ENCODE measurements around the gene NBDY.
"Not testable (repeated sequence)": the region's sequence is repeated elsewhere in the genome, so short reads cannot be mapped to it uniquely, and the experiment has no call there.

NBDY gene

GRCh38 chrX:56759736-56760409, 30.8 kb downstream of the NBDY start:
- DNase-seq (ENCODE audit: extremely low read depth, low read depth): no peak
- H3K4me3 ChIP-seq (replicated peaks; ENCODE audit: low read depth, low read length): no peak overlapping the region
- no peak for TF ChIP-seq CTCF (IDR thresholded peaks at IDR 0.05; ENCODE audit: low read depth, low read length, missing control alignments)

- not testable (repeated sequence) for DNase-seq (ENCODE audit: extremely low read depth, low read depth); H3K4me3 ChIP-seq (replicated peaks; ENCODE audit: low read depth, low read length)
Measured at GRCh38 chrX:56760410-56761124, 31.5 kb downstream of the NBDY start.

- DNase-seq (ENCODE audit: extremely low read depth, low read depth): no peak
- no peak for TF ChIP-seq CTCF (IDR thresholded peaks at IDR 0.05; ENCODE audit: low read depth, low read length, missing control alignments)
- no peak overlapping the region for H3K4me3 ChIP-seq (replicated peaks; ENCODE audit: low read depth, low read length)
Measured at GRCh38 chrX:56761167-56761566, 32.1 kb downstream of the NBDY start.

GRCh38 chrX:56762220-56762619, 33.2 kb downstream of the NBDY start:
- no peak for TF ChIP-seq CTCF (IDR thresholded peaks at IDR 0.05; ENCODE audit: low read depth, low read length, missing control alignments)
- H3K4me3 ChIP-seq (replicated peaks; ENCODE audit: low read depth, low read length): no peak overlapping the region
- DNase-seq (ENCODE audit: extremely low read depth, low read depth): no peak

- DNase-seq (ENCODE audit: extremely low read depth, low read depth): no peak
- no peak for TF ChIP-seq CTCF (IDR thresholded peaks at IDR 0.05; ENCODE audit: low read depth, low read length, missing control alignments)
- H3K4me3 ChIP-seq (replicated peaks; ENCODE audit: low read depth, low read length): no peak overlapping the region
Measured at GRCh38 chrX:56762707-56763555, 33.9 kb downstream of the NBDY start.

- no peak for TF ChIP-seq CTCF (IDR thresholded peaks at IDR 0.05; ENCODE audit: low read depth, low read length, missing control alignments)
- DNase-seq (ENCODE audit: extremely low read depth, low read depth): no peak
- H3K4me3 ChIP-seq (replicated peaks; ENCODE audit: low read depth, low read length): no peak overlapping the region
Measured at GRCh38 chrX:56763556-56764152, 34.6 kb downstream of the NBDY start.

All from HFF-Myc (cell line).